LNCaP clone FGC (cell line): ENCODE results near the gene COL8A1.

Experiments
- DNase-seq: peaks from one replicate; pipeline ENCODE4 v3.0.0-alpha.2; 2011; ENCODE audit warnings: low read depth
- H3K4me3 ChIP-seq: 2 replicates; pipeline ENCODE4 v1.5.1; 2011; ENCODE audit warnings: mild to moderate bottlenecking, low read depth, low read length, control low read depth
- TF ChIP-seq, protein P1 (sequence below): IDR thresholded peaks from 2 replicates; pipeline ENCODE4 v1.5.1; 2012; ENCODE audit warnings: mild to moderate bottlenecking; ENCODE audit not compliant: control insufficient read depth, insufficient read depth; ENCODE audit errors: extremely low read depth

COL8A1 gene

DNA sequence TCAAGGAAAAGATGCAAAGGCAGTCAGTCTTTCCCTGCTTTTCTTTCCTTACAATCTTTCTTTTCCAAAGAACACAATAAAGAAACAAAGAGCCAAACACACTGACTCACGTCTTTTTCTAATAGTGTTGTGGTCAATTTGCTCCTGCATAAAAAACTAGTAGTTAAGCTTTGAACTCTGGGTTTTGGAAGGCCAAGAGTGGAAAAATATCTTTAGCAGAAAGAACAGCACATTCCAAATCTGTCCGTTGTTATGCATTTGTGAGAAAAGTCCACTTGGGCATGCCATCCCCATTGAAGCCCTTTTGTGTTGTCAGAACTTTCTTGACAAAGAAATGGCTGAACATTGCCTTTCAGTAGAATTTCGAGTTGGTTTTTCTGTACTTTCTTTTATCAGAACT is 18.2 kb downstream of the COL8A1 start:
- TF ChIP-seq, protein P1, sequence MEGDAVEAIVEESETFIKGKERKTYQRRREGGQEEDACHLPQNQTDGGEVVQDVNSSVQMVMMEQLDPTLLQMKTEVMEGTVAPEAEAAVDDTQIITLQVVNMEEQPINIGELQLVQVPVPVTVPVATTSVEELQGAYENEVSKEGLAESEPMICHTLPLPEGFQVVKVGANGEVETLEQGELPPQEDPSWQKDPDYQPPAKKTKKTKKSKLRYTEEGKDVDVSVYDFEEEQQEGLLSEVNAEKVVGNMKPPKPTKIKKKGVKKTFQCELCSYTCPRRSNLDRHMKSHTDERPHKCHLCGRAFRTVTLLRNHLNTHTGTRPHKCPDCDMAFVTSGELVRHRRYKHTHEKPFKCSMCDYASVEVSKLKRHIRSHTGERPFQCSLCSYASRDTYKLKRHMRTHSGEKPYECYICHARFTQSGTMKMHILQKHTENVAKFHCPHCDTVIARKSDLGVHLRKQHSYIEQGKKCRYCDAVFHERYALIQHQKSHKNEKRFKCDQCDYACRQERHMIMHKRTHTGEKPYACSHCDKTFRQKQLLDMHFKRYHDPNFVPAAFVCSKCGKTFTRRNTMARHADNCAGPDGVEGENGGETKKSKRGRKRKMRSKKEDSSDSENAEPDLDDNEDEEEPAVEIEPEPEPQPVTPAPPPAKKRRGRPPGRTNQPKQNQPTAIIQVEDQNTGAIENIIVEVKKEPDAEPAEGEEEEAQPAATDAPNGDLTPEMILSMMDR, result no peak
- no peak for DNase-seq
- no peak overlapping the region for H3K4me3 ChIP-seq

DNA sequence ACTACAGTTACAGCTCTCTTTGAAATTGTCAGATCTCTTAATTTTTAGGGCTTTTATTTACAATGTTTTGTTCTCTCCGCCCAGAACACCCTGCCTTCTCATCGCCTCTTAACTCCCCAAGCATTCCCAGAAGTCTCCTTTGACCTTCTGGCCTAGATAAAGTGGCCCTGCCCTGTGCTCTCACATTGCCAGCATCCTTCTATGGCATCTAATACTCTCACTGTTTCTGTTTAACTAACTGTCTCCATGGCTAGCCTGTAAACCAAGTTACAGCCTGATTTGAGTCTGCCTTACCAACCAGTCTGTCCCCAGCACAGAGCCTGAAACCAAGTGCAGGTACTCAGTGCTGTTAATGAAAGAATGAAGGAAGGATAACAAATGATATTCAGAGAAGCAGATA is 19.9 kb downstream of the COL8A1 start:
- no peak for DNase-seq
- TF ChIP-seq, protein P1, result no peak
- no peak overlapping the region for H3K4me3 ChIP-seq

DNA sequence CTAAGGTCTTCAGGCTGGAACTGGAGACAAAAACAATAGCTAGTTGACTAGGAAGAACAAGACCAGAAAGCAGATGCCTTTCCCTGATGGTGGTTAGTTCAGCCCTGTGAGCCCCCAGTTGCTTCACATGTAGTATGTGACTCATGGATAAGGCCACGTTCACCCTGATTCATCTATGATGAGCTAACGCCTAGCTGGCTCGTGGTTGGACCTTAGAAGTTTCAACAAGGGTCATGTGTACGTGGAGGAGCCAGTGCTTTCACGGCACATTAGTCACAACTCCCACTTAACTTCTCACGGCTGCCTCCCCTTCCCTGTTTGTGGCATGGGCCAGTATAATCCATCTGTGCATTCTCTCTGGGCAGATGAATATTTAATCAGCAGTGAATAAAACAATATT is 20.6 kb downstream of the COL8A1 start:
- no peak for DNase-seq
- H3K4me3 ChIP-seq, result no peak overlapping the region
- TF ChIP-seq, protein P1, result no peak

DNA sequence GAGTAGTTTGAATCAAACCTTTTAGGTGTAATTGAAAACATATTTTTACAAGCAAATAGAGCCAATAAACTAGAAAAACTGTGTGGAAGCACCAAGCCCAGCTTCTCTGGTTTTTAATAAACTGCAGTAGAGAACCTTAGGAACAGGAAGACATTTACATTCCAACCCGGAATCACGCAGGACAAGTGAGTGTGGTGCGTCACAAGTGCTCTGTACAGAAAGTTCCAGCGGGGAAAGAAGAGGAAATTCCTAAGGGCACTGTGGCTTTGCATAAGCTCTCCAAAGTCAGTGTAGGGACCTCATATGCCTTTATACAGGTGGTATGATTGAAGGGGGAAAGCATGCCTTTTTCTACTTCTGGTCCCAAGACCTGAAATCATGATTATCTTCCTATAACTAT is 21.6 kb downstream of the COL8A1 start:
- TF ChIP-seq, protein P1, result no peak
- H3K4me3 ChIP-seq, result no peak overlapping the region
- no peak for DNase-seq

DNA sequence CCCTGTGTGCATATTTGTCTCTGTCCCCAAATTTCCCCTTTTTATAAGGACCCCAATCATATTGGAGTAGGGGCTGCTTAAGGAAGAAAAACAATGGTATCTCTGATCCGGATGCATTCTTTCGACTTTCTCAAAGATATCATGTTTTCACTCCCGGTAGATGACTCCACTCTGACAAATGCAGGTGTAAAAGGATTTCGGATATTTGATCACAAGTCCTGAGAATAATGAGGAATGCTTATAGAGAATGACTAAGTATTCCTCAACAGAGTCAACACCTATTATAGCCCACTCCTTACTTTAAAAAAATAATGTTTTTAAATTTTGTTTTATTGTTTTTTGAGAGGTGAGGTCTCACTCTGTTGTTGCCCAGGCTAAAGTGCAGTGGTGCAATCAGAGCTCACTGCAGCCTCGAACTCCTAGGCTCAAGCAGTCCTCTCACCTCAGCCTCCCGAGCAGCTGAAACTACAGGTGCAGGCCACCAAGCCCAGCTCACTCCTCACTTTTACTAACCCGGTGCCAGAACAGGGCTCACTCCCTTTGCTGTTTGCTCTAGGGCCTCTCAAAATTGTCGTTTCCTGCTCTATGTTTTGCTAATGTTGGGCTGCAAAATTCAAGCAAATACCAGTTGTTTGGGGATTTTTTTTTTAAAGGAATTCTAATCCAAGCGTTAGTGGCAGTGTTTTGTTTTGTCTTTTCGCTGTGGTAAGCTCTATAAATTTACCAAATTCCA is 24.6 kb downstream of the COL8A1 start:
- DNase-seq, result no peak
- H3K4me3 ChIP-seq, result no peak overlapping the region
- TF ChIP-seq, protein P1, result no peak

DNA sequence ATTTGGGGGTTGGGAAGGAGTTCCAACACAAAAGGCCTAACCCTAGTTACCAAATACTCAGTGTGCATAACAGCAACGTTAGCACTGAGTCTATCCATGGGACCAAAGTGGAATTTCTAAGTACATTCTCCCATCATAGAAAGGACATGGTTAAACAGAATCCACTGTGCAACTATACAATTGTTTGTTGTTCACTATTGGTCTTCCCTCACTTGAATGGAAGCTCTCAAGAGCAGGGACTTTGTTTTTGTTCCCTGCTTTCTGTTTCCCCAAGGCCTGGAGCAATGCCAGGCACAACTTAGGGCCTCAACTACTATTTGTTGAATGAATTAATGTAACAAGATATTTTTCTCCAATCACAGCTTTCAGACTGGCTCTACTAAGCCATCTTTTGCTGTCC is 25.6 kb downstream of the COL8A1 start:
- DNase-seq, result no peak
- TF ChIP-seq, protein P1, result no peak
- no peak overlapping the region for H3K4me3 ChIP-seq

DNA sequence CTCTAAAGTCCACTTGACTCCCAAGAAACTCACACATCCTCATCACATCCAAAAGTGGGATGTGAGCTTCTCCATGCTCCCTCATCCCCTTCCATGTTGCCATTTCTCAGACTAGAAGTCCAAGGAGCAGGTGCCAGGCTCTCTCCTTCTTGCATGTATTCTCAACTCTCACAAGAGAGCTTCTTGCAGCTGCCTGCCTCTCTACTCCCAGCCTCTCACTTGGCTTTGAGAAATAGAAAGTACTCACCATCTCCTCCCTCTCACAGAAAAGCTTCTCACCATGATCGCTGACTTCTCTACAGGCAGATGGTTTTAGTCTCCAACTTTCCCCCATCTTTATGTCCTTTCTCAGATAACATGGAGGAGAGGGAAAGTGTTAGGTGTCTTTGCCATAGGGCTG is 26.6 kb downstream of the COL8A1 start:
- TF ChIP-seq, protein P1, result no peak
- DNase-seq, result no peak
- H3K4me3 ChIP-seq, result no peak overlapping the region
